Liver (tissue), 3 donors: ENCODE data around the gene CHN1.

Source experiments
- EGR1 ChIP-seq, 2 donors: IDR thresholded peaks; 2 replicates each; pipeline ENCODE4 v1.6.1; 2016 to 2018; ENCODE audit warnings: antibody characterized with exemption in 2 of 2, low read depth in 2 of 2
- FOXA1 ChIP-seq: IDR thresholded peaks from 2 replicates; pipeline ENCODE4 v1.6.1; 2016; ENCODE audit warnings: antibody characterized with exemption
- GABPA ChIP-seq, 2 donors: IDR thresholded peaks in 1 of 2; conservative IDR thresholded peaks in 1 of 2; 2 replicates each; pipeline ENCODE4 v1.6.1; 2016; ENCODE audit warnings: antibody characterized with exemption in 2 of 2, mild to moderate bottlenecking in 1 of 2, moderate library complexity in 1 of 2
- RAD21 ChIP-seq, 2 donors: IDR thresholded peaks; 2 replicates each; pipeline ENCODE4 v1.6.1; 2016; ENCODE audit warnings: antibody characterized with exemption in 2 of 2, mild to moderate bottlenecking in 2 of 2
- YY1 ChIP-seq: IDR thresholded peaks from 2 replicates; pipeline ENCODE4 v1.6.1; 2016; ENCODE audit warnings: antibody characterized with exemption, mild to moderate bottlenecking
- TF ChIP-seq, protein P1 (sequence below): IDR thresholded peaks from 2 replicates; pipeline ENCODE4 v1.6.1; 2016; ENCODE audit warnings: antibody characterized with exemption
- TF ChIP-seq, protein P2 (sequence below): fragments of 150-350 bp; IDR thresholded peaks from 2 replicates; pipeline ENCODE4 v1.5.1; 2017; ENCODE audit warnings: improper control_type of control experiment, low read depth, low read length; ENCODE audit not compliant: missing input control
- TF ChIP-seq, protein P3 (sequence below): IDR thresholded peaks from 2 replicates; pipeline ENCODE4 v1.6.1; 2016; ENCODE audit warnings: antibody characterized with exemption
- donor health status: healthy.
- donor health status: healthy.

DNA sequence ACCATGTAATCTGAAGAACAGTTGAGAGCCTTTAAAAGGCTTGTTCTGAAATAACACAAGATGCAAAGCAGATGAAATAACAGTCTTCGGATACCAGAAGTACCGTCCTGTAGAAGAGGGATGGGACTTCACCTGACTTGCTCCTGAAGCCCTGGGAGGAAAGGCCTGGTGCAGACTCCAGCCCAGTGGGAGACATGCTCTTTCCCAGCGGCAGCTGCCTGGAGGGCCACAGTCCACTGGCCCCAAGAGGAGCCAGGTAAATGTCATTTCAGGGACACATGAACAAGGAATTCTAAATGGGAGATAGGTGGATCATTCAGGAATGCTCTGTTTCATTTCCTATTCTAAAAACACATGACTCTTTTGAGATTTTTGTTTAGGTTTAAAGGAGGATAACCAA is 22.6 kb upstream of the CHN1 start:
- TF ChIP-seq, protein P1, sequence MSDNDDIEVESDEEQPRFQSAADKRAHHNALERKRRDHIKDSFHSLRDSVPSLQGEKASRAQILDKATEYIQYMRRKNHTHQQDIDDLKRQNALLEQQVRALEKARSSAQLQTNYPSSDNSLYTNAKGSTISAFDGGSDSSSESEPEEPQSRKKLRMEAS, result no peak
- TF ChIP-seq, protein P2, sequence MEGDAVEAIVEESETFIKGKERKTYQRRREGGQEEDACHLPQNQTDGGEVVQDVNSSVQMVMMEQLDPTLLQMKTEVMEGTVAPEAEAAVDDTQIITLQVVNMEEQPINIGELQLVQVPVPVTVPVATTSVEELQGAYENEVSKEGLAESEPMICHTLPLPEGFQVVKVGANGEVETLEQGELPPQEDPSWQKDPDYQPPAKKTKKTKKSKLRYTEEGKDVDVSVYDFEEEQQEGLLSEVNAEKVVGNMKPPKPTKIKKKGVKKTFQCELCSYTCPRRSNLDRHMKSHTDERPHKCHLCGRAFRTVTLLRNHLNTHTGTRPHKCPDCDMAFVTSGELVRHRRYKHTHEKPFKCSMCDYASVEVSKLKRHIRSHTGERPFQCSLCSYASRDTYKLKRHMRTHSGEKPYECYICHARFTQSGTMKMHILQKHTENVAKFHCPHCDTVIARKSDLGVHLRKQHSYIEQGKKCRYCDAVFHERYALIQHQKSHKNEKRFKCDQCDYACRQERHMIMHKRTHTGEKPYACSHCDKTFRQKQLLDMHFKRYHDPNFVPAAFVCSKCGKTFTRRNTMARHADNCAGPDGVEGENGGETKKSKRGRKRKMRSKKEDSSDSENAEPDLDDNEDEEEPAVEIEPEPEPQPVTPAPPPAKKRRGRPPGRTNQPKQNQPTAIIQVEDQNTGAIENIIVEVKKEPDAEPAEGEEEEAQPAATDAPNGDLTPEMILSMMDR, result no peak
- TF ChIP-seq, protein P3, sequence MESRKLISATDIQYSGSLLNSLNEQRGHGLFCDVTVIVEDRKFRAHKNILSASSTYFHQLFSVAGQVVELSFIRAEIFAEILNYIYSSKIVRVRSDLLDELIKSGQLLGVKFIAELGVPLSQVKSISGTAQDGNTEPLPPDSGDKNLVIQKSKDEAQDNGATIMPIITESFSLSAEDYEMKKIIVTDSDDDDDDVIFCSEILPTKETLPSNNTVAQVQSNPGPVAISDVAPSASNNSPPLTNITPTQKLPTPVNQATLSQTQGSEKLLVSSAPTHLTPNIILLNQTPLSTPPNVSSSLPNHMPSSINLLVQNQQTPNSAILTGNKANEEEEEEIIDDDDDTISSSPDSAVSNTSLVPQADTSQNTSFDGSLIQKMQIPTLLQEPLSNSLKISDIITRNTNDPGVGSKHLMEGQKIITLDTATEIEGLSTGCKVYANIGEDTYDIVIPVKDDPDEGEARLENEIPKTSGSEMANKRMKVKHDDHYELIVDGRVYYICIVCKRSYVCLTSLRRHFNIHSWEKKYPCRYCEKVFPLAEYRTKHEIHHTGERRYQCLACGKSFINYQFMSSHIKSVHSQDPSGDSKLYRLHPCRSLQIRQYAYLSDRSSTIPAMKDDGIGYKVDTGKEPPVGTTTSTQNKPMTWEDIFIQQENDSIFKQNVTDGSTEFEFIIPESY, result no peak
- no peak for TF ChIP-seq RAD21 (IDR thresholded peaks at IDR 0.05)
- TF ChIP-seq FOXA1, result no peak
- no peak for TF ChIP-seq EGR1 (IDR thresholded peaks at IDR 0.05; ENCODE audit: low read depth in 2 of 2)
- no peak for TF ChIP-seq GABPA (IDR thresholded peaks at IDR 0.05 in 1 of 2, conservative IDR thresholded peaks at IDR 0.05 in 1 of 2)
- TF ChIP-seq YY1, result no peak
